Activated T-helper 17 cell treated with anti-CD3 and anti-CD28 coated beads, Interleukin-2, amount 50 U/mL, for 72 hours (primary cell): ENCODE measurements around the gene KRTAP10-8. TPM values are rescaled to one million over a fixed set of nuclear protein-coding genes. Genes with fewer than 3 reads are reported as not detected.
"Not testable (repeated sequence)": the region's sequence is repeated elsewhere in the genome, so short reads cannot be mapped to it uniquely, and the experiment has no call there.

Experiments
- ATAC-seq: fragments of 150-1000 bp; cut with Tn5 transposase; replicated peaks from 2 replicates; pipeline ENCODE4 v1.10.0; 2021; ENCODE audit warnings: mild to moderate bottlenecking, moderate library complexity
- H3K27ac Mint-ChIP-seq: one replicate; pipeline ENCODE4 v1.8.0; 2022; ENCODE audit warnings: mixed read lengths
- H3K27me3 Mint-ChIP-seq: one replicate; pipeline ENCODE4 v1.8.0; 2022; ENCODE audit warnings: mixed read lengths
- H3K36me3 Mint-ChIP-seq: one replicate; pipeline ENCODE4 v1.8.0; 2022; ENCODE audit warnings: low read depth, mild to moderate bottlenecking, mixed read lengths
- H3K4me1 Mint-ChIP-seq: one replicate; pipeline ENCODE4 v1.8.0; 2022; ENCODE audit warnings: mixed read lengths
- H3K4me3 Mint-ChIP-seq: one replicate; pipeline ENCODE4 v1.8.0; 2022; ENCODE audit warnings: mild to moderate bottlenecking, mixed read lengths
- H3K9me3 Mint-ChIP-seq: one replicate; pipeline ENCODE4 v1.8.0; 2022; ENCODE audit warnings: mixed read lengths
- total RNA-seq, 2 donors: library from RNA; stranded (reverse); gene quantifications; one replicate each; pipeline ENCODE4 v1.2.3, GENCODE V29; 2022

Gene KRTAP10-8
- total RNA-seq, 2 donors from 2014 or later: not detected

DNA sequence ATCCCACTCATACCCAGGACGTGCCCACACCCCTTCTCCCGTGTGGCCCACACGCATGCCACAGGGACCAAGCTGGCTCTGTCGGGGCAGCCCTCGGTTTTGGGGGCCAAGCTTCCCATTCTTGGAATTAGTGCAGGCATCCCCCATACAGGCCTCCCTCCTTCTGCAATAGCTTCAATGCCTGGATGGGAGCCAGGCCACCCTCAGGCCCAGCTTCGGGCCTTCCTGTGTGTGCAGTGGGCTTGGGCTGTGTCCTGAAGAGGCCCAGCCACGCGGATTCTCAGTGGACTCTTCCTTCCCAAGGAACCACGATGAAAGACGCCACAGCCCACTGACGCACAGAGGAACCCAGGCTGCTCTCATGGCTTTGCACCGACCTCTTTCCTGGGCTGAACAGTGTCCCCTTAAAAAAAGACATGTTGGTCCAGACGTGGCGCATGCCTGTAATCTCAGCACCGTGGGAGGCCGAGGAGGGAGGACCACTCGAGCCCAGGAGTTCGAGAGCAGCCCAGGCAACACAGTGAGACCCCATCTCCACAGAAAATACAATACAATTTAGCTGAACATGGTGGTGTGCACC is 37.7 kb downstream of the KRTAP10-8 start:
- Mint-ChIP-seq H3K27me3 (no peaks in the 10 kb centered on the region), H3K9me3 (peaks cover 5% of the 10 kb centered on the region), H3K36me3 (no peaks in the 10 kb centered on the region), H3K4me1 (peaks cover 4% of the 10 kb centered on the region), H3K27ac (no peak overlapping the region), H3K4me3 (no peak overlapping the region)
- no peak for ATAC-seq

GRCh38 chr21:44650265-44650972 is 38.5 kb downstream of the KRTAP10-8 start:
- ATAC-seq: no peak
- Mint-ChIP-seq H3K4me1 (peaks cover 4% of the 10 kb centered on the region), H3K27ac (no peak overlapping the region), H3K4me3 (no peak overlapping the region), H3K36me3 (no peaks in the 10 kb centered on the region), H3K27me3 (no peaks in the 10 kb centered on the region), H3K9me3 (no peaks in the 10 kb centered on the region)

DNA sequence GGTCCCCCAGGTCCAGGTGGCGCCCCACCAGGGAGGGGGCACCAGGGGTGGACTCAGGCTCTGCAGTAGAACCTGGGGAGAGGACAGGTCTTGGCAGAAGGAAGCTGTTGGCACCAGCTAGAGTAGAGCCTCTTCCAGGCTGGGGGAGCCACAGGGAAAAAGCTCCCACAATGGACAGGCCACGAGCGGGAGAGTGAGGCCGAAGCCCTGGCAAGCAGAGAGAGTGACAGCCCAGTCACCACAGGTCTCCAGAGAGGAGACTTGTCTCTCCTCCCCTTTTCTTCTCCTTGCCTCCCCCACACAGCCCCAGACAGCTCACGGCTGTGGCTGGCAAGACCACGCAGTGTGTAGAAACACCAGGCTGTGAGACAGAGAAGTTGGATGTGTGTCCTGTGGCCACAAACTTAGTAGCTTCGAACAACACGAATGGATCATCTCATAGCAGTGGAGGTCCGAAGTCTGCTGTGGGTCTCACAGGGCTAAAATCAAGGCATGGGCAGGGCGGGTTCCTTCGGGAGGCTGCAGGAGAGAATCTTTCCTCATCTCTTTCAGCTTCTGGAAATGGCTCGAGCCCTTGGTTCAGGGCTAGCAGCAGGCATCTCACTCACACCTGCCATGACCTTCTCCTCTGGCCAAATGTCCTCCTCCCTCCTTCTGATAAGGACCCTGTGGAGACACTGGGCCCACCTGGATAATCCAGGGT is 39.2 kb downstream of the KRTAP10-8 start:
- H3K4me3 Mint-ChIP-seq: no peak overlapping the region
- peaks cover under 1% of the 10 kb centered on the region for H3K9me3 Mint-ChIP-seq
- no peak overlapping the region for H3K27ac Mint-ChIP-seq
- H3K27me3 Mint-ChIP-seq: no peaks in the 10 kb centered on the region
- H3K4me1 Mint-ChIP-seq: peaks cover 4% of the 10 kb centered on the region
- no peaks in the 10 kb centered on the region for H3K36me3 Mint-ChIP-seq
- ATAC-seq: no peak

DNA sequence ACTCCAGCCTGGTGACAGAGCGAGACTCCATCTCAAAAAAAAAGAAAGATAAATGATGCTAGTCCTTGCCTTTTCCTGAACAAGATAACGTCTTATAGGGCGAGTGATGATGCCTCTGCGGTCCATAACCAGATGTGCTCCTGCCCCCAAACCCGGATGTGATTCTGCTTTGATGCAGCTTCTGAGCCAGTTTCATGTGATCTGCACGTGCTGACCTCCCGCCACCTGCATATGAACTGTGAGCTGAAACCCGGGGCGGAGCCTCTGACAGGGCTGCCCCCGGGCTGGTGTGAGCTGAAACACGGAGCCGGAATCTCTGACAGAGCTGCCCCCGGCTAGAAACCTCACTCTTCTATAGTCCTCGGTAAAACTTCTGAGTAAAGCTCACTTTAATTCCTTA is 41.2 kb downstream of the KRTAP10-8 start:
- Mint-ChIP-seq H3K27ac (no peak overlapping the region), H3K27me3 (no peaks in the 10 kb centered on the region), H3K9me3 (peaks cover 12% of the 10 kb centered on the region), H3K4me3 (no peak overlapping the region), H3K36me3 (no peaks in the 10 kb centered on the region), H3K4me1 (peaks cover 16% of the 10 kb centered on the region)
- ATAC-seq: no peak

DNA sequence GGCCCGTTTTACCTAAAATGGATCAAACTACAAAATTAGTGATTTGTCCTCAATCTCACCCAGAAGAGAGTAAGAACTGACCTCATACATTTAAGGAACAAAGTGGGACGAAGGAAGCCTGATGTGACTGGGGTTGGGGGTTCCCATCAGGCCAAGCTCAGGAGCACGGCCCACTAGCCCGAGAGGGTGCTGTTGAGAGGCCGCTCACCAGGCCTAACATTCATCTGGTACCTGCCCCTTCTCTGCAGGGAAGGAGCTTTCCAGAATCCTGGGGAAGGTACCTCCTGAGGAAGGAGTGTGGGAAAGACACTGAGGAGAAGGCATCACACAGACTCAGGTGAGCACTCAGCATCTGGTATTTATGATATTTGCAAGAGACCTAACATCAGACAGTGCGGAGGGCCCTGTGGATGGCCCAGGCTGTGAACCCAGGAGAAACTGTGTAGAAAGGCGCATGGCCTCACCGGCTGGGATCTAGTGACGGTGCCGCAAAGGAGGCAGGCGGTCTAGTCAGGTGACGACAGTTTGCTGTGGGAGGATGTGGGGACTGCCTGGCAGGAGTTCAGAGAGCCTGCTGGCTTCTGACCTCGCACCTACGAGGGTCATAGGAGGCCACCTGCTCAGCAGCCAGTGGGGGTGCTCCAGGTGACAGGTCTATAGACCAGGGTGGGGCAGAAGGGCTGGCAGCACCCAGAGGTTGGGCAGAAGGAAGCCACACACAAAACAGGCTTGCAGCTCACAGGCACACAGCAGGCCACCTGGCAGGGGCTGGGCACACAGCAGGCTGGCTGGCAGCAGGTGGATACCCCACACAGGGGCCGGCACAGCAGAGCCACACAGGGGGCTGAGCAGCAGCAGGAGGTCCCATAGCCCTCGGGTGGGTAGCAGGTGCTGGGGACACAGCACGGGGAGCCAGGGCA is 42.0 kb downstream of the KRTAP10-8 start:
- ATAC-seq: peak; percentile 14
- Mint-ChIP-seq H3K27ac (peak overlapping the region; percentile 50), H3K36me3 (no peaks in the 10 kb centered on the region), H3K27me3 (no peaks in the 10 kb centered on the region), H3K9me3 (peaks cover 12% of the 10 kb centered on the region), H3K4me3 (peak overlapping the region; percentile 19), H3K4me1 (peaks cover 23% of the 10 kb centered on the region)

DNA sequence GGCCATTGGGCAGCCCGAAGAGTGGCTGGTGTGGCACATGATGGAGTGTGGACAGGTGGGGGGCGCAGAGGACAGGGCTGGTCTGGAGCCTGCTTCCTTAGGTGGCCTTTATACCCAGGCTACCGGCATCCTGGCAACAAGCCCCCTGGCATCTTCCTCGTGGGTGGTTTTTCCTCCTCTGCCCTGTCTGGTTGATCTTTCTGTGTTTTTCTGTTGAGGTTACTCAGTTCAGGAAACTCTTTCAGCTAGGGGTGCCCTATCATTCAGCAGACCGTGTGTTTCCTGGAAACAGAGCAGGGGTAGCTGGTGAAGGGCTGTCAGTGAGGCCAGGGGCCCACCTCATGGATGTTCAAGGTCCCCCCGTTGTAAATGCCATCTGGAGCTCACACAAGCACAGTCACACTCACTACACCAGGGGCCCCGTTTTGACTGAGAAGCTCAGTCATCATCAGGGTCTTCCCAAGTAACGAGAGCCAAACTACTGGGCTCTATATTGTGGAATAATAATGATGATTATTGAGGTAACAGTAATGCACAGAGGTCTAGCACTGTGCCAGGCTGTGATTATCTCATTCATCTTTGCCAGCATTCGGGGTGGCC is 42.8 kb downstream of the KRTAP10-8 start, which contains the start of gene KRTAP12-4:
Gene KRTAP12-4 (minus strand): TSS at position 84 of the 600 bp plus-strand sequence. CDS start 45 bp downstream, at position 39.
- Mint-ChIP-seq H3K4me1 (peaks cover 23% of the 10 kb centered on the region), H3K9me3 (peaks cover 12% of the 10 kb centered on the region), H3K27ac (peak within 1 kb of the TSS; percentile 50), H3K4me3 (peak within 1 kb of the TSS; percentile 19), H3K36me3 (no peaks in the 10 kb centered on the region), H3K27me3 (no peaks in the 10 kb centered on the region)
- ATAC-seq: no peak

- Mint-ChIP-seq H3K27ac (peak overlapping the region; percentile 82), H3K9me3 (peaks cover 12% of the 10 kb centered on the region), H3K4me3 (peak overlapping the region; percentile 81), H3K4me1 (peaks cover 23% of the 10 kb centered on the region), H3K36me3 (no peaks in the 10 kb centered on the region), H3K27me3 (no peaks in the 10 kb centered on the region)
- ATAC-seq: no peak
Measured at GRCh38 chr21:44656868-44657267, 45.0 kb downstream of the KRTAP10-8 start.

GRCh38 chr21:44657635-44658540 is 46.0 kb downstream of the KRTAP10-8 start, which contains the start of gene KRTAP12-3:
KRTAP12-3 (plus strand) TSS chr21:44657932; CDS start chr21:44657980, 48 bp downstream.
- peak within 1 kb of the TSS; percentile 82 for H3K27ac Mint-ChIP-seq
- no peaks in the 10 kb centered on the region for H3K36me3 Mint-ChIP-seq
- peaks cover 16% of the 10 kb centered on the region for H3K9me3 Mint-ChIP-seq
- peak; percentile 75 for ATAC-seq
- peak within 1 kb of the TSS; percentile 81 for H3K4me3 Mint-ChIP-seq
- H3K27me3 Mint-ChIP-seq: no peaks in the 10 kb centered on the region
- H3K4me1 Mint-ChIP-seq: peaks cover 23% of the 10 kb centered on the region

- Mint-ChIP-seq H3K27me3 (no peaks in the 10 kb centered on the region), H3K27ac (peak overlapping the region; percentile 82), H3K4me1 (peaks cover 23% of the 10 kb centered on the region), H3K36me3 (no peaks in the 10 kb centered on the region), H3K4me3 (peak overlapping the region; percentile 81), H3K9me3 (peaks cover 16% of the 10 kb centered on the region)
- no peak for ATAC-seq
Measured at GRCh38 chr21:44658541-44658910, 46.6 kb downstream of the KRTAP10-8 start.

- peak overlapping the region; percentile 82 for H3K27ac Mint-ChIP-seq
Measured at GRCh38 chr21:44658913-44659595, 47.2 kb downstream of the KRTAP10-8 start.

DNA sequence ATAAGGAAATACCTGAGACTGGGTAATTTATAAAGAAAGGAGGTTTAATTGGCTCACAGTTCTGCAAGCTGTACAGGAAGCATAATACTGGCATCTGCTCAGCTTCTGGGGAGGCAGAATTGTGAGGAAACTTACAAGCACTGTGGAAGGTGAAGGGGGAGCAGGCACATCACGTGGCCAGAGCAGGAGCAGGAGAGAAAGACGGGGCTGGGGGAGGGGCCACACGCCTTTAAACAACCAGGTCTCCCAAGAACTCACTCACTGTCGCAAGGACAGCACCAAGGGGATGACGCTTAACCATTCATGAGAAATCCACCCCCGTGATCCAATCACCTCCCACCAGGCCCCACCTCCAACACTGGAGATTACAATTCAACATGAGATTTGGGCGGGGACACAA is 49.7 kb downstream of the KRTAP10-8 start:
- H3K9me3 Mint-ChIP-seq: peaks cover 11% of the 10 kb centered on the region
- not testable (repeated sequence) for H3K27me3 Mint-ChIP-seq, H3K4me3 Mint-ChIP-seq, ATAC-seq, H3K27ac Mint-ChIP-seq, H3K36me3 Mint-ChIP-seq
- H3K4me1 Mint-ChIP-seq: peaks cover 19% of the 10 kb centered on the region

More at GRCh38 chr21:44658913-44659595, 47.2 kb downstream of the KRTAP10-8 start:
- Mint-ChIP-seq H3K4me3 (peak overlapping the region; percentile 81), H3K4me1 (peaks cover 21% of the 10 kb centered on the region), H3K27me3 (no peaks in the 10 kb centered on the region), H3K36me3 (no peaks in the 10 kb centered on the region), H3K9me3 (peaks cover 16% of the 10 kb centered on the region)
- peak; percentile 56 for ATAC-seq
